ENCODE results near the gene EFNA5.

The EFNA5 gene

GRCh38 chr5:107597803-107598202, 72.9 kb downstream of the EFNA5 start:
- in situ Hi-C loops (cut with HindIII; ENCODE audit: low sequenced_read_pairs): loop anchor here (10.0 kb wide), 1 partner anchor 67 kb away; no protein-coding TSS in a partner anchor
- TF ChIP-seq CTCF (IDR thresholded peaks at IDR 0.05; ENCODE audit: low read depth, low read length, missing control alignments): no peak
- DNase-seq (ENCODE audit: low read depth): no peak
- H3K4me3 ChIP-seq (ENCODE audit: low read depth, low read length): no peak overlapping the region

- H3K4me3 ChIP-seq (ENCODE audit: low read depth, low read length): no peak overlapping the region
- in situ Hi-C loops (cut with HindIII; ENCODE audit: low sequenced_read_pairs): loop anchor here (10.0 kb wide), 1 partner anchor 68 kb away; no protein-coding TSS in a partner anchor
- no peak for TF ChIP-seq CTCF (IDR thresholded peaks at IDR 0.05; ENCODE audit: low read depth, low read length, missing control alignments)
- no peak for DNase-seq (ENCODE audit: low read depth)
Measured at GRCh38 chr5:107597247-107597646, 73.5 kb downstream of the EFNA5 start.

- in situ Hi-C loops (cut with HindIII; ENCODE audit: low sequenced_read_pairs): loop anchor here (10.0 kb wide), 1 partner anchor 70 kb away; no protein-coding TSS in a partner anchor
- TF ChIP-seq CTCF (IDR thresholded peaks at IDR 0.05; ENCODE audit: low read depth, low read length, missing control alignments): no peak
- no peak for DNase-seq (ENCODE audit: low read depth)
- no peak overlapping the region for H3K4me3 ChIP-seq (ENCODE audit: low read depth, low read length)
Measured at GRCh38 chr5:107594253-107595045, 76.3 kb downstream of the EFNA5 start.

GRCh38 chr5:107593009-107593408, 77.7 kb downstream of the EFNA5 start:
- no peak for DNase-seq (ENCODE audit: low read depth)
- in situ Hi-C loops (cut with HindIII; ENCODE audit: low sequenced_read_pairs): loop anchor here (10.0 kb wide), 1 partner anchor 72 kb away; no protein-coding TSS in a partner anchor
- no peak overlapping the region for H3K4me3 ChIP-seq (ENCODE audit: low read depth, low read length)
- no peak for TF ChIP-seq CTCF (IDR thresholded peaks at IDR 0.05; ENCODE audit: low read depth, low read length, missing control alignments)

- in situ Hi-C loops (cut with HindIII; ENCODE audit: low sequenced_read_pairs): loop anchor here (10.0 kb wide), 1 partner anchor 72 kb away; no protein-coding TSS in a partner anchor
- no peak for TF ChIP-seq CTCF (IDR thresholded peaks at IDR 0.05; ENCODE audit: low read depth, low read length, missing control alignments)
- no peak for DNase-seq (ENCODE audit: low read depth)
- H3K4me3 ChIP-seq (ENCODE audit: low read depth, low read length): no peak overlapping the region
Measured at GRCh38 chr5:107592515-107592914, 78.2 kb downstream of the EFNA5 start.

GRCh38 chr5:107590686-107591085, 80.1 kb downstream of the EFNA5 start:
- TF ChIP-seq CTCF (IDR thresholded peaks at IDR 0.05; ENCODE audit: low read depth, low read length, missing control alignments): no peak
- H3K4me3 ChIP-seq (ENCODE audit: low read depth, low read length): no peak overlapping the region
- DNase-seq (ENCODE audit: low read depth): no peak
- in situ Hi-C loops (cut with HindIII; ENCODE audit: low sequenced_read_pairs): loop anchor here (10.0 kb wide), 1 partner anchor 74 kb away; no protein-coding TSS in a partner anchor

All from astrocyte of the cerebellum (primary cell).